Measurements from ENCODE around the gene CDC42EP1.
"Not testable (repeated sequence)": the region's sequence is repeated elsewhere in the genome, so short reads cannot be mapped to it uniquely, and the experiment has no call there.

The CDC42EP1 gene

GRCh38 chr22:37588546-37589215 is 28.4 kb downstream of the CDC42EP1 start:
- DNase-seq = no peak

GRCh38 chr22:37589636-37590035 is 29.4 kb downstream of the CDC42EP1 start:
- no peak for DNase-seq

GRCh38 chr22:37591081-37591480 is 30.8 kb downstream of the CDC42EP1 start:
- DNase-seq = not testable (repeated sequence)

- DNase-seq = no peak
Observed at GRCh38 chr22:37591823-37592404, 31.6 kb downstream of the CDC42EP1 start.

GRCh38 chr22:37594237-37594636 is 34.0 kb downstream of the CDC42EP1 start:
- no peak for DNase-seq

GRCh38 chr22:37599153-37599552 is 38.9 kb downstream of the CDC42EP1 start:
- no peak for DNase-seq

GRCh38 chr22:37601203-37601539 is 40.9 kb downstream of the CDC42EP1 start:
- DNase-seq = no peak

GRCh38 chr22:37601540-37602442 is 41.5 kb downstream of the CDC42EP1 start:
- no peak for DNase-seq

- not testable (repeated sequence) for DNase-seq
Observed at GRCh38 chr22:37602546-37603277, 42.4 kb downstream of the CDC42EP1 start.

GRCh38 chr22:37604074-37604473 is 43.8 kb downstream of the CDC42EP1 start:
- no peak for DNase-seq

GRCh38 chr22:37604875-37605274 is 44.6 kb downstream of the CDC42EP1 start:
- DNase-seq = no peak

- DNase-seq = peak; percentile 93
Observed at GRCh38 chr22:37607010-37607934, 47.0 kb downstream of the CDC42EP1 start.

GRCh38 chr22:37607935-37608476 is 47.7 kb downstream of the CDC42EP1 start:
- no peak for DNase-seq

GRCh38 chr22:37608477-37609239 is 48.4 kb downstream of the CDC42EP1 start, which contains the start of gene GGA1:
TSS of gene GGA1 (plus strand) at chr22:37608834. CDS start at chr22:37608861, 27 bp downstream.
- peak; percentile 93 for DNase-seq

GRCh38 chr22:37609240-37610152 is 49.2 kb downstream of the CDC42EP1 start:
- no peak for DNase-seq

- not testable (repeated sequence) for DNase-seq
Observed at GRCh38 chr22:37610153-37610475, 49.8 kb downstream of the CDC42EP1 start.

GRCh38 chr22:37610480-37611129 is 50.3 kb downstream of the CDC42EP1 start:
- DNase-seq = no peak

GRCh38 chr22:37611207-37611606 is 50.9 kb downstream of the CDC42EP1 start:
- no peak for DNase-seq
